HCT116 (cell line): ENCODE data around the gene RAET1L. TPM values are rescaled to one million over a fixed set of nuclear protein-coding genes. Genes with fewer than 3 reads are reported as not detected.

Experiments used
- ATAC-seq: fragments of 200-7000 bp; cut with Tn5 transposase; 2 replicates; pipeline ENCODE4 v1.9.1; 2020; ENCODE audit warnings: mild to moderate bottlenecking, moderate library complexity
- BruUV-seq: library from RNA; stranded (reverse); fragments of 400-500 nt; replicated peaks from 2 replicates; lab custom pipeline; 2021; lab: Mats Ljungman, UMichigan
- CTCF ChIA-PET: fragments of 300-600 bp; sonication (Branson Sonifier 250); formaldehyde crosslinking; loops from one replicate; lab custom pipeline; 2021; ENCODE audit warnings: antibody characterized with exemption; lab: Charles Lee
- POLR2A ChIA-PET: fragments of 300-600, 350-600 bp; sonication (Branson Sonifier 250); formaldehyde crosslinking; loops from one replicate; lab custom pipeline; 2021; ENCODE audit warnings: antibody characterized with exemption; lab: Charles Lee
- RAD21 ChIA-PET, 2 experiments: fragments of 300-600 bp; sonication (Branson Sonifier 250); formaldehyde crosslinking; loops; one replicate each; lab custom pipeline; 2023; ENCODE audit warnings: low total read pairs in 2 of 2; ENCODE audit not compliant: uncharacterized antibody in 2 of 2, unreplicated experiment in 2 of 2, low non-redundant PET in 1 of 2; lab: Charles Lee
- DNase-seq: peaks from one replicate; pipeline ENCODE4 v3.0.0-alpha.2; 2010; ENCODE audit warnings: low read depth, low spot score
- H2AFZ ChIP-seq: fragments of 200-600 bp; shearing (Covaris generic), sonication (generic); 2 replicates; pipeline ENCODE4 v1.6.1; 2017; ENCODE audit warnings: low read depth, mixed run types, mixed read lengths, antibody characterized with exemption, low read length; ENCODE audit not compliant: poor library complexity, severe bottlenecking
- H3K27ac ChIP-seq: 2 replicates; pipeline ENCODE4 v1.5.1; 2012; ENCODE audit warnings: low read depth, low read length
- H3K27me3 ChIP-seq: fragments of 200-600 bp; sonication (generic); 2 replicates; pipeline ENCODE4 v1.6.1; 2016; ENCODE audit warnings: mixed run types, low read length, mixed read lengths; ENCODE audit not compliant: insufficient read depth
- H3K36me3 ChIP-seq, 2 experiments: fragments of 200-500 bp in 1 of 2; fragments of 200-600 bp in 1 of 2; sonication (Bioruptor generic) in 1 of 2; sonication (generic) in 1 of 2; 2 replicates each; pipeline versions ENCODE4 v1.5.1 to v1.6.1; 2014 to 2016; ENCODE audit warnings: low read length in 2 of 2, inconsistent platforms in 1 of 2, mixed read lengths in 1 of 2, mixed run types in 1 of 2; ENCODE audit not compliant: insufficient read depth in 2 of 2, control insufficient read depth in 1 of 2
- H3K4me1 ChIP-seq, 2 experiments: fragments of 200-600 bp in 1 of 2; sonication (generic) in 1 of 2; 2 replicates each; pipeline versions ENCODE4 v1.5.1 to v1.6.1; 2012 to 2017; ENCODE audit warnings: low read length in 2 of 2, inconsistent platforms in 1 of 2, mild to moderate bottlenecking in 1 of 2, mixed read lengths in 1 of 2, mixed run types in 1 of 2, moderate library complexity in 1 of 2; ENCODE audit not compliant: insufficient read depth in 2 of 2, control insufficient read depth in 1 of 2
- H3K4me2 ChIP-seq: fragments of 200-600 bp; sonication (generic); 2 replicates; pipeline ENCODE4 v1.6.1; 2017; ENCODE audit warnings: mixed run types, low read length, mixed read lengths
- H3K4me3 ChIP-seq, 2 experiments: fragments of 200-600 bp in 1 of 2; sonication (generic) in 1 of 2; replicated peaks in 1 of 2; 2 replicates each; pipeline ENCODE4 v1.5.1; 2011 to 2016; ENCODE audit warnings: low read length in 2 of 2, control low read depth in 1 of 2, low read depth in 1 of 2, mild to moderate bottlenecking in 1 of 2, mixed read lengths in 1 of 2, mixed run types in 1 of 2
- H3K79me2 ChIP-seq: fragments of 200-600 bp; sonication (generic); 2 replicates; pipeline ENCODE4 v1.6.1; 2017; ENCODE audit warnings: mild to moderate bottlenecking, mixed run types, low read length, moderate library complexity, mixed read lengths; ENCODE audit not compliant: insufficient read depth
- H3K9ac ChIP-seq: fragments of 200-600 bp; sonication (generic); 2 replicates; pipeline ENCODE4 v1.6.1; 2016; ENCODE audit warnings: low read length, mixed read lengths
- H3K9me2 ChIP-seq: fragments of 200-600 bp; sonication (generic), shearing (Covaris generic); 2 replicates; pipeline ENCODE4 v1.6.1; 2017; ENCODE audit warnings: mixed run types, mild to moderate bottlenecking, moderate library complexity; ENCODE audit not compliant: insufficient read depth
- H3K9me3 ChIP-seq, 2 experiments: fragments of 200-500 bp in 1 of 2; fragments of 200-600 bp in 1 of 2; sonication (Bioruptor generic) in 1 of 2; sonication (generic) in 1 of 2; 2 replicates each; pipeline ENCODE4 v1.6.1; 2014 to 2017; ENCODE audit warnings: low read length in 2 of 2, mixed read lengths in 2 of 2, inconsistent platforms in 1 of 2, low read depth in 1 of 2, mild to moderate bottlenecking in 1 of 2, mixed run types in 1 of 2, moderate library complexity in 1 of 2; ENCODE audit not compliant: control insufficient read depth in 1 of 2, insufficient read depth in 1 of 2
- H4K20me1 ChIP-seq: fragments of 200-600 bp; sonication (generic), shearing (Covaris generic); 2 replicates; pipeline ENCODE4 v1.6.1; 2017; ENCODE audit warnings: mixed run types, mild to moderate bottlenecking, moderate library complexity; ENCODE audit not compliant: insufficient read depth
- EGR1 ChIP-seq: IDR thresholded peaks from 2 replicates; pipeline ENCODE4 v1.6.1; 2012; ENCODE audit warnings: low read depth
- EZH2 ChIP-seq: fragments of 200-600 bp; sonication (generic); IDR thresholded peaks from 2 replicates; pipeline ENCODE4 v1.6.1; 2017; ENCODE audit warnings: antibody characterized with exemption, mixed run types
- FOSL1 ChIP-seq: IDR thresholded peaks from 2 replicates; pipeline ENCODE4 v1.6.1; 2012; ENCODE audit warnings: low read depth
- JUND ChIP-seq: IDR thresholded peaks from 2 replicates; pipeline ENCODE4 v1.6.1; 2012
- POLR2A ChIP-seq: IDR thresholded peaks from 2 replicates; pipeline ENCODE4 v1.7.0; 2011; ENCODE audit warnings: borderline replicate concordance; ENCODE audit not compliant: insufficient read depth, insufficient read length; ENCODE audit errors: extremely low read depth
- POLR2AphosphoS5 ChIP-seq: IDR thresholded peaks from 2 replicates; pipeline ENCODE4 v1.6.1; 2011; ENCODE audit warnings: mild to moderate bottlenecking, low read depth, low read length, moderate library complexity
- RAD21 ChIP-seq: IDR thresholded peaks from 2 replicates; pipeline ENCODE4 v1.6.1; 2012; ENCODE audit warnings: low read depth, mild to moderate bottlenecking
- SIN3A ChIP-seq: IDR thresholded peaks from 2 replicates; pipeline ENCODE4 v1.6.1; 2012; ENCODE audit warnings: low read depth
- SP1 ChIP-seq: IDR thresholded peaks from 2 replicates; pipeline ENCODE4 v1.6.1; 2012; ENCODE audit warnings: low read depth
- TCF7L2 ChIP-seq: IDR thresholded peaks from 2 replicates; pipeline ENCODE4 v1.7.0; 2011; ENCODE audit warnings: borderline replicate concordance, inconsistent platforms; ENCODE audit not compliant: insufficient read depth, insufficient read length; ENCODE audit errors: extremely low read depth
- ZBTB33 ChIP-seq: IDR thresholded peaks from 2 replicates; pipeline ENCODE4 v1.6.1; 2011; ENCODE audit warnings: mild to moderate bottlenecking, low read length, moderate library complexity; ENCODE audit not compliant: insufficient replicate concordance; ENCODE audit errors: extremely low read depth
- ZNF274 ChIP-seq: fragments of 200-500 bp; sonication (Bioruptor generic); IDR thresholded peaks from 2 replicates; pipeline ENCODE4 v1.6.1; 2014; ENCODE audit warnings: mild to moderate bottlenecking, low read depth, low read length, inconsistent platforms
- intact Hi-C: fragments of 100-400 bp; cut with micrococcal nuclease; formaldehyde crosslinking; loops from 2 replicates; pipeline ENCODE4 v1.10.0; 2022
- total RNA-seq: library from RNA; stranded (reverse); gene quantifications from one replicate; pipeline ENCODE4 v1.2.1, GENCODE V29; 2021; ENCODE audit not compliant: unreplicated experiment
- TF ChIP-seq, protein P1 (sequence below): IDR thresholded peaks from 2 replicates; pipeline ENCODE4 v1.6.1; 2012
- TF ChIP-seq, protein P2 (sequence below): IDR thresholded peaks from 2 replicates; pipeline ENCODE4 v1.6.1; 2012; ENCODE audit warnings: low read depth
- TF ChIP-seq, protein P3 (sequence below): IDR thresholded peaks from 2 replicates; pipeline ENCODE4 v1.6.1; 2012

RAET1L gene
- total RNA-seq, 1 experiment from 2014 or later: 1.5 TPM

DNA sequence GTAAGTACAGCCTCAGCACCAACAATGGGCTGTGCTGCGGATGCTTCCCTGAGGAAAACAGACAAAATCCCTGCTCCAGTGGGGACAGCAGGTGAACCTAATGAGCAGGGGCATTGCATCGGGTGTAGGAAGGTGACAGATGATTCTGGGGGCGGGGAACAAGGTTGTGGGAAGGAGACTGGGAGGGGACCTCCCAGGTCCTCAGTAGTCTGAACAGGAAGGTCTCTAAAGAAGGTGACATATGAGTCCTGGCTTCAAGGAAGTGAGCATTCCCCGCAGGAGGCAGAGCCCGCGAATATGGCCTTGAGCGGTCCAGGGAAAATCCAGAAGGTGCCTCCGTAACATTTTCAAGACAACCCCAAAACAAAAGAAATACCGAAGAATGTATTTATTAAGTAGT is 42.2 kb downstream of the RAET1L start:
- DNase-seq (no peak), ATAC-seq (no peak)
- intact Hi-C loops: no loop called here
- no peak for TF ChIP-seq POLR2AphosphoS5
- no peak for TF ChIP-seq RAD21
- TF ChIP-seq EZH2: no peak
- no peak for TF ChIP-seq ZBTB33
- TF ChIP-seq TCF7L2: no peak
- TF ChIP-seq, protein P1, sequence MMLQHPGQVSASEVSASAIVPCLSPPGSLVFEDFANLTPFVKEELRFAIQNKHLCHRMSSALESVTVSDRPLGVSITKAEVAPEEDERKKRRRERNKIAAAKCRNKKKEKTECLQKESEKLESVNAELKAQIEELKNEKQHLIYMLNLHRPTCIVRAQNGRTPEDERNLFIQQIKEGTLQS: no peak
- no peak for TF ChIP-seq SIN3A
- no peak for TF ChIP-seq SP1
- TF ChIP-seq POLR2A: no peak
- TF ChIP-seq, protein P2, sequence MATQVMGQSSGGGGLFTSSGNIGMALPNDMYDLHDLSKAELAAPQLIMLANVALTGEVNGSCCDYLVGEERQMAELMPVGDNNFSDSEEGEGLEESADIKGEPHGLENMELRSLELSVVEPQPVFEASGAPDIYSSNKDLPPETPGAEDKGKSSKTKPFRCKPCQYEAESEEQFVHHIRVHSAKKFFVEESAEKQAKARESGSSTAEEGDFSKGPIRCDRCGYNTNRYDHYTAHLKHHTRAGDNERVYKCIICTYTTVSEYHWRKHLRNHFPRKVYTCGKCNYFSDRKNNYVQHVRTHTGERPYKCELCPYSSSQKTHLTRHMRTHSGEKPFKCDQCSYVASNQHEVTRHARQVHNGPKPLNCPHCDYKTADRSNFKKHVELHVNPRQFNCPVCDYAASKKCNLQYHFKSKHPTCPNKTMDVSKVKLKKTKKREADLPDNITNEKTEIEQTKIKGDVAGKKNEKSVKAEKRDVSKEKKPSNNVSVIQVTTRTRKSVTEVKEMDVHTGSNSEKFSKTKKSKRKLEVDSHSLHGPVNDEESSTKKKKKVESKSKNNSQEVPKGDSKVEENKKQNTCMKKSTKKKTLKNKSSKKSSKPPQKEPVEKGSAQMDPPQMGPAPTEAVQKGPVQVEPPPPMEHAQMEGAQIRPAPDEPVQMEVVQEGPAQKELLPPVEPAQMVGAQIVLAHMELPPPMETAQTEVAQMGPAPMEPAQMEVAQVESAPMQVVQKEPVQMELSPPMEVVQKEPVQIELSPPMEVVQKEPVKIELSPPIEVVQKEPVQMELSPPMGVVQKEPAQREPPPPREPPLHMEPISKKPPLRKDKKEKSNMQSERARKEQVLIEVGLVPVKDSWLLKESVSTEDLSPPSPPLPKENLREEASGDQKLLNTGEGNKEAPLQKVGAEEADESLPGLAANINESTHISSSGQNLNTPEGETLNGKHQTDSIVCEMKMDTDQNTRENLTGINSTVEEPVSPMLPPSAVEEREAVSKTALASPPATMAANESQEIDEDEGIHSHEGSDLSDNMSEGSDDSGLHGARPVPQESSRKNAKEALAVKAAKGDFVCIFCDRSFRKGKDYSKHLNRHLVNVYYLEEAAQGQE: no peak
- TF ChIP-seq EGR1: no peak
- TF ChIP-seq FOSL1: no peak
- TF ChIP-seq JUND: no peak
- TF ChIP-seq ZNF274: no peak
- TF ChIP-seq, protein P3, sequence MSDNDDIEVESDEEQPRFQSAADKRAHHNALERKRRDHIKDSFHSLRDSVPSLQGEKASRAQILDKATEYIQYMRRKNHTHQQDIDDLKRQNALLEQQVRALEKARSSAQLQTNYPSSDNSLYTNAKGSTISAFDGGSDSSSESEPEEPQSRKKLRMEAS: no peak
- no peak overlapping the region for H3K4me2 ChIP-seq
- H3K4me3 ChIP-seq: no peak overlapping the region
- no peaks in the 10 kb centered on the region for H3K79me2 ChIP-seq
- no peaks in the 10 kb centered on the region for H3K36me3 ChIP-seq
- no peak overlapping the region for H2AFZ ChIP-seq
- RAD21 ChIA-PET: no interaction called here
- no peaks in the 10 kb centered on the region for H3K9me2 ChIP-seq
- peaks cover 6% of the 10 kb centered on the region; the same call in 1 of the 2 replicates for H3K27me3 ChIP-seq
- H3K9me3 ChIP-seq: no peaks in the 10 kb centered on the region
- BruUV-seq: no TSS peak
- POLR2A ChIA-PET: interaction anchor here (1.6 kb wide), 1 partner anchor 19 kb away, joined by 5 read pairs; the partner anchor contains the start of gene ULBP1
- no peak overlapping the region for H3K27ac ChIP-seq
- no peak overlapping the region for H3K9ac ChIP-seq
- CTCF ChIA-PET: interaction anchor here (0.6 kb wide), 1 partner anchor 285 kb away, joined by 3 read pairs; no protein-coding TSS in a partner anchor
- no peaks in the 10 kb centered on the region for H3K4me1 ChIP-seq
- H4K20me1 ChIP-seq: no peaks in the 10 kb centered on the region
